CD4-positive, alpha-beta T cell (primary cell): ENCODE data around the gene LRRC25. TPM values are rescaled to one million over a fixed set of nuclear protein-coding genes. Genes with fewer than 3 reads are reported as not detected.

Experiments used
- ATAC-seq: fragments of 200-7000 bp; cut with Tn5 transposase; one replicate; pipeline ENCODE4 v1.10.0; 2022; ENCODE audit warnings: mild to moderate bottlenecking; ENCODE audit not compliant: poor library complexity
- CTCF ChIA-PET: fragments of 350-600 bp; sonication (Branson Sonifier 250); formaldehyde crosslinking; loops from one replicate; lab custom pipeline; 2021; ENCODE audit warnings: antibody characterized with exemption, inconsistent platforms; lab: Charles Lee
- POLR2A ChIA-PET: fragments of 350-600 bp; sonication (Branson Sonifier 250); formaldehyde crosslinking; loops from one replicate; lab custom pipeline; 2021; ENCODE audit warnings: antibody characterized with exemption, inconsistent platforms; lab: Charles Lee
- DNase-seq, 14 experiments: peaks; one replicate each; pipeline ENCODE4 v3.0.0-alpha.2; 2013 to 2020; ENCODE audit warnings: mixed read lengths in 2 of 14
- H3K27ac ChIP-seq, 2 donors: one replicate each; pipeline versions ENCODE4 v1.5.1 to v1.7.0; 2013; ENCODE audit warnings: low read length in 2 of 2, low read depth in 1 of 2, mild to moderate bottlenecking in 1 of 2
- H3K27me3 ChIP-seq, 2 experiments: 1 replicate in 1 of 2; 2 replicates in 1 of 2; pipeline versions ENCODE4 v1.6.1 to v1.7.0; 2013; ENCODE audit warnings: low read length in 2 of 2, control low read depth in 1 of 2, mild to moderate bottlenecking in 1 of 2, moderate library complexity in 1 of 2; ENCODE audit not compliant: insufficient read depth in 2 of 2, control insufficient read depth in 1 of 2
- H3K36me3 ChIP-seq: one replicate; pipeline ENCODE4 v1.6.1; 2013; ENCODE audit warnings: low read length, control low read depth; ENCODE audit not compliant: insufficient read depth
- H3K4me1 ChIP-seq: one replicate; pipeline ENCODE4 v1.6.1; 2013; ENCODE audit warnings: low read length, control low read depth; ENCODE audit not compliant: insufficient read depth
- H3K4me3 ChIP-seq: one replicate; pipeline ENCODE4 v1.5.1; 2013; ENCODE audit warnings: mild to moderate bottlenecking, low read length, moderate library complexity
- H3K9me3 ChIP-seq, 2 experiments: 1 replicate in 1 of 2; 2 replicates in 1 of 2; pipeline versions ENCODE4 v1.6.1 to v1.7.0; 2013; ENCODE audit warnings: low read length in 2 of 2, mild to moderate bottlenecking in 2 of 2, control low read depth in 1 of 2, moderate library complexity in 1 of 2; ENCODE audit not compliant: control insufficient read depth in 1 of 2, insufficient read depth in 1 of 2
- H3K27ac Mint-ChIP-seq: one replicate; pipeline ENCODE4 v1.8.0; 2020; ENCODE audit warnings: mixed read lengths
- H3K27me3 Mint-ChIP-seq: one replicate; pipeline ENCODE4 v1.8.0; 2021; ENCODE audit warnings: mixed read lengths
- H3K36me3 Mint-ChIP-seq: one replicate; pipeline ENCODE4 v1.8.0; 2021; ENCODE audit warnings: low read depth, mixed read lengths
- H3K4me1 Mint-ChIP-seq: one replicate; pipeline ENCODE4 v1.8.0; 2021; ENCODE audit warnings: low read depth, mixed read lengths
- H3K4me3 Mint-ChIP-seq: one replicate; pipeline ENCODE4 v1.8.0; 2020; ENCODE audit warnings: mild to moderate bottlenecking, mixed read lengths
- H3K9me3 Mint-ChIP-seq: one replicate; pipeline ENCODE4 v1.8.0; 2020; ENCODE audit warnings: mixed read lengths
- intact Hi-C, 2 experiments: fragments of 100-400 bp; cut with DNase I in 1 of 2; cut with micrococcal nuclease in 1 of 2; formaldehyde crosslinking; loops; one replicate each; pipeline versions ENCODE4 v1.15.1 to v1.9.0; 2023 to 2025; cut with DNase I, micrococcal nuclease
- total RNA-seq, 174 experiments: library from RNA in 2 of 174; stranded (reverse) in 2 of 174; gene quantifications; one replicate each; pipeline ENCODE4 v1.2.3 and lab custom pipeline; 2021 to 2026
- TF ChIP-seq, protein P1 (sequence below): fragments of 200-600 bp; IDR thresholded peaks from one replicate; pipeline ENCODE4 v1.8.0; 2022; ENCODE audit warnings: antibody characterized with exemption, mild to moderate bottlenecking

LRRC25 gene
- total RNA-seq, 2 experiments from 2014 or later = 0.82 to 0.92 TPM

GRCh38 chr19:18380843-18381242 lies 16.6 kb downstream of the LRRC25 start:
- no peak for DNase-seq
- ChIA-PET CTCF (no interaction called here), POLR2A (no interaction called here)
- Histone ChIP-seq H3K36me3 (no peaks in the 10 kb centered on the region), H3K9me3 (peaks cover 0 to 7% of the 10 kb centered on the region in 2 experiments), H3K27ac (no peak overlapping the region), H3K4me1 (no peaks in the 10 kb centered on the region), H3K4me3 (no peak overlapping the region), H3K27me3 (peaks cover 21% of the 10 kb centered on the region in 2 experiments)
- Mint-ChIP-seq H3K27ac (no peak overlapping the region), H3K36me3 (no peaks in the 10 kb centered on the region), H3K27me3 (peaks cover 25% of the 10 kb centered on the region), H3K4me1 (no peaks in the 10 kb centered on the region), H3K9me3 (no peaks in the 10 kb centered on the region), H3K4me3 (no peak overlapping the region)
- intact Hi-C loops = no loop called here
- ATAC-seq = no peak
- TF ChIP-seq, protein P1, sequence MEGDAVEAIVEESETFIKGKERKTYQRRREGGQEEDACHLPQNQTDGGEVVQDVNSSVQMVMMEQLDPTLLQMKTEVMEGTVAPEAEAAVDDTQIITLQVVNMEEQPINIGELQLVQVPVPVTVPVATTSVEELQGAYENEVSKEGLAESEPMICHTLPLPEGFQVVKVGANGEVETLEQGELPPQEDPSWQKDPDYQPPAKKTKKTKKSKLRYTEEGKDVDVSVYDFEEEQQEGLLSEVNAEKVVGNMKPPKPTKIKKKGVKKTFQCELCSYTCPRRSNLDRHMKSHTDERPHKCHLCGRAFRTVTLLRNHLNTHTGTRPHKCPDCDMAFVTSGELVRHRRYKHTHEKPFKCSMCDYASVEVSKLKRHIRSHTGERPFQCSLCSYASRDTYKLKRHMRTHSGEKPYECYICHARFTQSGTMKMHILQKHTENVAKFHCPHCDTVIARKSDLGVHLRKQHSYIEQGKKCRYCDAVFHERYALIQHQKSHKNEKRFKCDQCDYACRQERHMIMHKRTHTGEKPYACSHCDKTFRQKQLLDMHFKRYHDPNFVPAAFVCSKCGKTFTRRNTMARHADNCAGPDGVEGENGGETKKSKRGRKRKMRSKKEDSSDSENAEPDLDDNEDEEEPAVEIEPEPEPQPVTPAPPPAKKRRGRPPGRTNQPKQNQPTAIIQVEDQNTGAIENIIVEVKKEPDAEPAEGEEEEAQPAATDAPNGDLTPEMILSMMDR = no peak

- ATAC-seq (no peak), DNase-seq (peak in 1 of 14 experiments; percentile 42)
- Histone ChIP-seq H3K4me1 (no peaks in the 10 kb centered on the region), H3K9me3 (peaks cover 0 to 7% of the 10 kb centered on the region in 2 experiments), H3K27me3 (peaks cover 13% of the 10 kb centered on the region in 2 experiments), H3K27ac (no peak overlapping the region), H3K36me3 (no peaks in the 10 kb centered on the region), H3K4me3 (no peak overlapping the region)
- TF ChIP-seq, protein P1 = no peak
- Mint-ChIP-seq H3K36me3 (no peaks in the 10 kb centered on the region), H3K27me3 (peaks cover 19% of the 10 kb centered on the region), H3K4me3 (no peak overlapping the region), H3K4me1 (no peaks in the 10 kb centered on the region), H3K9me3 (no peaks in the 10 kb centered on the region), H3K27ac (no peak overlapping the region)
- intact Hi-C loops = no loop called here
- CTCF ChIA-PET = no interaction called here
- POLR2A ChIA-PET = no interaction called here
Measured at GRCh38 chr19:18379803-18380747, 17.3 kb downstream of the LRRC25 start.

DNA sequence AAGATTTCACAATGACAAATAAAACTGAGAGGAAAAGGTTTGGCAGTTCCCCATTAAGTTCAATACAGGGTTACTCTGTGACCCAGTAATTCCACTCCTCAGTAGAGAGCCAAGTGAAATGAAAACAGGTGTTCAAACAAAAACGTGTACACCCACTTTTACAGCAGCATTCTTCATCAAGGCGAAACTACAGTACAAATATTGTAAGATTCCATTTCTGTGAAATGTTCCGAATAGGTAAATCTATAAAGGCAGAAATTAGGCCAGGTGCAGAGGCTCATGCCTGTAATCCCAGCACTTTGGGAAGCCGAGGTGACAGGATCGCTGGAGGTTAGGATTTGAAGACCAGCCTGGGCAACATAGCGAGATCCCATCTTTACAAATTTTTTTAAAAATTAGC lies 20.4 kb downstream of the LRRC25 start:
- no peaks in the 10 kb centered on the region for H3K9me3 ChIP-seq
- intact Hi-C loops = no loop called here
- H3K36me3 ChIP-seq = no peaks in the 10 kb centered on the region
- Mint-ChIP-seq H3K9me3 (no peaks in the 10 kb centered on the region), H3K4me3 (no peak overlapping the region), H3K36me3 (no peaks in the 10 kb centered on the region), H3K27ac (no peak overlapping the region), H3K4me1 (peaks cover 6% of the 10 kb centered on the region), H3K27me3 (peaks cover 14% of the 10 kb centered on the region)
- no peak overlapping the region for H3K27ac ChIP-seq
- peaks cover 0 to under 1% of the 10 kb centered on the region in 2 experiments for H3K27me3 ChIP-seq
- TF ChIP-seq, protein P1 = no peak
- H3K4me1 ChIP-seq = peaks cover 14% of the 10 kb centered on the region
- CTCF ChIA-PET = no interaction called here
- POLR2A ChIA-PET = no interaction called here
- ATAC-seq = no peak
- no peak overlapping the region for H3K4me3 ChIP-seq
- no peak for DNase-seq
